Activated T-helper 17 cell treated with anti-CD3 and anti-CD28 coated beads, Interleukin-2, amount 50 U/mL, for 72 hours (primary cell): ENCODE measurements around the gene DYNLT4. TPM values are rescaled to one million over a fixed set of nuclear protein-coding genes. Genes with fewer than 3 reads are reported as not detected.
"Not testable (repeated sequence)": the region's sequence is repeated elsewhere in the genome, so short reads cannot be mapped to it uniquely, and the experiment has no call there.

Source experiments
- ATAC-seq: fragments of 150-1000 bp; cut with Tn5 transposase; replicated peaks from 2 replicates; pipeline ENCODE4 v1.10.0; 2021; ENCODE audit warnings: mild to moderate bottlenecking, moderate library complexity
- H3K27ac Mint-ChIP-seq: one replicate; pipeline ENCODE4 v1.8.0; 2022; ENCODE audit warnings: mixed read lengths
- H3K27me3 Mint-ChIP-seq: one replicate; pipeline ENCODE4 v1.8.0; 2022; ENCODE audit warnings: mixed read lengths
- H3K36me3 Mint-ChIP-seq: one replicate; pipeline ENCODE4 v1.8.0; 2022; ENCODE audit warnings: low read depth, mild to moderate bottlenecking, mixed read lengths
- H3K4me1 Mint-ChIP-seq: one replicate; pipeline ENCODE4 v1.8.0; 2022; ENCODE audit warnings: mixed read lengths
- H3K4me3 Mint-ChIP-seq: one replicate; pipeline ENCODE4 v1.8.0; 2022; ENCODE audit warnings: mild to moderate bottlenecking, mixed read lengths
- H3K9me3 Mint-ChIP-seq: one replicate; pipeline ENCODE4 v1.8.0; 2022; ENCODE audit warnings: mixed read lengths
- total RNA-seq, 2 donors: library from RNA; stranded (reverse); gene quantifications; one replicate each; pipeline ENCODE4 v1.2.3, GENCODE V29; 2022

Gene DYNLT4
- total RNA-seq, 2 donors from 2014 or later = 0.56 to 1.2 TPM

- no peaks in the 10 kb centered on the region for H3K27me3 Mint-ChIP-seq
- H3K27ac Mint-ChIP-seq = no peak overlapping the region
- H3K4me3 Mint-ChIP-seq = no peak overlapping the region
- no peak for ATAC-seq
- peaks cover 72% of the 10 kb centered on the region for H3K36me3 Mint-ChIP-seq
- no peaks in the 10 kb centered on the region for H3K9me3 Mint-ChIP-seq
- H3K4me1 Mint-ChIP-seq = peaks cover 50% of the 10 kb centered on the region
Observed at GRCh38 chr1:44780583-44781121, 26.5 kb downstream of the DYNLT4 start.

GRCh38 chr1:44778705-44779576 lies 28.2 kb downstream of the DYNLT4 start:
- no peak for ATAC-seq
- no peaks in the 10 kb centered on the region for H3K9me3 Mint-ChIP-seq
- H3K4me1 Mint-ChIP-seq = peaks cover 47% of the 10 kb centered on the region
- peak overlapping the region; percentile 98 for H3K4me3 Mint-ChIP-seq
- no peaks in the 10 kb centered on the region for H3K27me3 Mint-ChIP-seq
- peak overlapping the region; percentile 83 for H3K27ac Mint-ChIP-seq
- peaks cover 84% of the 10 kb centered on the region for H3K36me3 Mint-ChIP-seq

- Mint-ChIP-seq H3K4me1 (peaks cover 42% of the 10 kb centered on the region), H3K27ac (peak overlapping the region; percentile 98)
- no peak for ATAC-seq
Observed at GRCh38 chr1:44777969-44778635, 29.0 kb downstream of the DYNLT4 start.

GRCh38 chr1:44777547-44777946 lies 29.6 kb downstream of the DYNLT4 start:
- Mint-ChIP-seq H3K4me3 (peak overlapping the region; percentile 98), H3K36me3 (peaks cover 83% of the 10 kb centered on the region)

More at GRCh38 chr1:44777969-44778635, 29.0 kb downstream of the DYNLT4 start:
- Mint-ChIP-seq H3K4me3 (peak overlapping the region; percentile 98), H3K36me3 (peaks cover 87% of the 10 kb centered on the region), H3K27me3 (no peaks in the 10 kb centered on the region), H3K9me3 (no peaks in the 10 kb centered on the region)

GRCh38 chr1:44776730-44777068 lies 30.5 kb downstream of the DYNLT4 start:
- peak; percentile 3 for ATAC-seq
- H3K27me3 Mint-ChIP-seq = no peaks in the 10 kb centered on the region
- peak overlapping the region; percentile 98 for H3K27ac Mint-ChIP-seq
- peaks cover 75% of the 10 kb centered on the region for H3K36me3 Mint-ChIP-seq
- peak overlapping the region; percentile 98 for H3K4me3 Mint-ChIP-seq
- H3K9me3 Mint-ChIP-seq = no peaks in the 10 kb centered on the region
- H3K4me1 Mint-ChIP-seq = peaks cover 41% of the 10 kb centered on the region

More at GRCh38 chr1:44777547-44777946, 29.6 kb downstream of the DYNLT4 start:
- H3K27me3 Mint-ChIP-seq = no peaks in the 10 kb centered on the region
- ATAC-seq = no peak
- H3K27ac Mint-ChIP-seq = peak overlapping the region; percentile 98
- peaks cover 42% of the 10 kb centered on the region for H3K4me1 Mint-ChIP-seq
- no peaks in the 10 kb centered on the region for H3K9me3 Mint-ChIP-seq

- no peaks in the 10 kb centered on the region for H3K27me3 Mint-ChIP-seq
- no peaks in the 10 kb centered on the region for H3K9me3 Mint-ChIP-seq
- peaks cover 70% of the 10 kb centered on the region for H3K36me3 Mint-ChIP-seq
- H3K27ac Mint-ChIP-seq = peak overlapping the region; percentile 98
- peak; percentile 43 for ATAC-seq
- H3K4me1 Mint-ChIP-seq = peaks cover 35% of the 10 kb centered on the region
- H3K4me3 Mint-ChIP-seq = peak overlapping the region; percentile 98
Observed at GRCh38 chr1:44775930-44776729, 31.0 kb downstream of the DYNLT4 start.

- peaks cover 62% of the 10 kb centered on the region for H3K36me3 Mint-ChIP-seq
- peaks cover 33% of the 10 kb centered on the region for H3K4me1 Mint-ChIP-seq
- H3K9me3 Mint-ChIP-seq = no peaks in the 10 kb centered on the region
- ATAC-seq = peak; percentile 87
- peak within 1 kb of the TSS; percentile 98 for H3K4me3 Mint-ChIP-seq
- H3K27me3 Mint-ChIP-seq = no peaks in the 10 kb centered on the region
- H3K27ac Mint-ChIP-seq = peak within 1 kb of the TSS; percentile 98
Observed at GRCh38 chr1:44775078-44775929, 31.8 kb downstream of the DYNLT4 start, which contains the start of gene RPS8. Gene RPS8, plus strand, starts transcription at chr1:44775540. Its CDS starts 57 bp downstream, at chr1:44775597.

GRCh38 chr1:44766421-44766820 lies 40.7 kb downstream of the DYNLT4 start:
- not testable (repeated sequence) for H3K27ac Mint-ChIP-seq, H3K27me3 Mint-ChIP-seq, ATAC-seq, H3K4me3 Mint-ChIP-seq, H3K4me1 Mint-ChIP-seq, H3K9me3 Mint-ChIP-seq
- peaks cover 32% of the 10 kb centered on the region for H3K36me3 Mint-ChIP-seq

- H3K36me3 Mint-ChIP-seq = peaks cover 79% of the 10 kb centered on the region
Observed at GRCh38 chr1:44760876-44761275, 46.3 kb downstream of the DYNLT4 start.

GRCh38 chr1:44759077-44759476 lies 48.1 kb downstream of the DYNLT4 start:
- Mint-ChIP-seq H3K27me3 (no peaks in the 10 kb centered on the region), H3K4me1 (peaks cover 4% of the 10 kb centered on the region), H3K4me3 (no peak overlapping the region), H3K9me3 (no peaks in the 10 kb centered on the region), H3K36me3 (peaks cover 90% of the 10 kb centered on the region), H3K27ac (no peak overlapping the region)
- ATAC-seq = no peak

More at GRCh38 chr1:44760876-44761275, 46.3 kb downstream of the DYNLT4 start:
- H3K27me3 Mint-ChIP-seq = no peaks in the 10 kb centered on the region
- no peak for ATAC-seq
- no peak overlapping the region for H3K4me3 Mint-ChIP-seq
- H3K4me1 Mint-ChIP-seq = peaks cover 4% of the 10 kb centered on the region
- H3K9me3 Mint-ChIP-seq = no peaks in the 10 kb centered on the region
- no peak overlapping the region for H3K27ac Mint-ChIP-seq

- Mint-ChIP-seq H3K27ac (no peak overlapping the region), H3K36me3 (peaks cover 92% of the 10 kb centered on the region), H3K27me3 (no peaks in the 10 kb centered on the region), H3K4me1 (no peaks in the 10 kb centered on the region), H3K4me3 (no peak overlapping the region), H3K9me3 (no peaks in the 10 kb centered on the region)
- ATAC-seq = no peak
Observed at GRCh38 chr1:44757420-44757819, 49.7 kb downstream of the DYNLT4 start.
